HL-60 (cell line): Measurements from ENCODE around the gene PTK7.

Experiments used
- DNase-seq, 2 experiments: peaks; one replicate each; pipeline ENCODE4 v3.0.0-alpha.2; 2010 to 2020; ENCODE audit warnings: low read depth in 1 of 2, low spot score in 1 of 2
- H3K27ac ChIP-seq: fragments of 250-450 bp; sonication (Bioruptor Pico); replicated peaks from 2 replicates; pipeline ENCODE4 v1.5.1; 2020; ENCODE audit warnings: mild to moderate bottlenecking, moderate library complexity
- H3K27me3 ChIP-seq: fragments of 250-450 bp; sonication (Bioruptor Pico); 2 replicates; pipeline ENCODE4 v1.5.1; 2021; ENCODE audit warnings: mild to moderate bottlenecking, moderate library complexity; ENCODE audit not compliant: insufficient read depth, poor library complexity, severe bottlenecking
- H3K4me3 ChIP-seq: replicated peaks from 2 replicates; pipeline ENCODE4 v1.5.1; 2011; ENCODE audit warnings: mild to moderate bottlenecking, control low read depth, low read length; ENCODE audit not compliant: insufficient read depth
- CTCF ChIP-seq: IDR thresholded peaks from one replicate; pipeline ENCODE4 v1.5.1; 2011; ENCODE audit warnings: low read length, control low read depth, inconsistent platforms; ENCODE audit not compliant: insufficient read depth
- GABPA ChIP-seq: IDR thresholded peaks from 2 replicates; pipeline ENCODE4 v1.6.1; 2012; ENCODE audit warnings: low read depth
- POLR2AphosphoS5 ChIP-seq: IDR thresholded peaks from 2 replicates; pipeline ENCODE4 v1.6.1; 2012; ENCODE audit warnings: low read depth
- REST ChIP-seq: IDR thresholded peaks from 2 replicates; pipeline ENCODE4 v1.6.1; 2012; ENCODE audit warnings: low read depth; ENCODE audit not compliant: insufficient replicate concordance
- SPI1 ChIP-seq: IDR thresholded peaks from 2 replicates; pipeline ENCODE4 v1.6.1; 2012; ENCODE audit warnings: low read depth, mild to moderate bottlenecking, borderline replicate concordance

PTK7 gene

GRCh38 chr6:43178150-43178549 lies 102.0 kb downstream of the PTK7 start:
- no peak for DNase-seq
- H3K27me3 ChIP-seq: no peaks in the 10 kb centered on the region
- TF ChIP-seq CTCF (no peak), GABPA (no peak), POLR2AphosphoS5 (no peak), REST (no peak), SPI1 (no peak)
- H3K27ac ChIP-seq: no peak overlapping the region
- H3K4me3 ChIP-seq: no peak overlapping the region

- no peak overlapping the region for H3K27ac ChIP-seq
- DNase-seq: no peak
- no peak overlapping the region for H3K4me3 ChIP-seq
- no peaks in the 10 kb centered on the region for H3K27me3 ChIP-seq
- TF ChIP-seq POLR2AphosphoS5 (no peak), SPI1 (no peak), GABPA (no peak), REST (no peak), CTCF (no peak)
Observed at GRCh38 chr6:43178951-43179830, 103.1 kb downstream of the PTK7 start.

GRCh38 chr6:43180058-43180457 lies 103.9 kb downstream of the PTK7 start:
- 0 out of 2 replicates have a peak, but pooled peaks have one; percentile 19 for TF ChIP-seq POLR2AphosphoS5
- no peak for TF ChIP-seq CTCF
- Histone ChIP-seq H3K27ac (no peak overlapping the region), H3K4me3 (no peak overlapping the region), H3K27me3 (no peaks in the 10 kb centered on the region)
- DNase-seq: no peak

GRCh38 chr6:43180985-43181384 lies 104.9 kb downstream of the PTK7 start:
- H3K4me3 ChIP-seq: no peak overlapping the region
- no peak overlapping the region for H3K27ac ChIP-seq
- DNase-seq: no peak
- TF ChIP-seq GABPA (no peak), SPI1 (no peak), POLR2AphosphoS5 (no peak), REST (no peak), CTCF (no peak)
- H3K27me3 ChIP-seq: no peaks in the 10 kb centered on the region
